Activated CD4-positive, alpha-beta T cell treated with anti-CD3 and anti-CD28 coated beads for 36 hours (primary cell): ENCODE measurements around the gene NR4A1. TPM values are rescaled to one million over a fixed set of nuclear protein-coding genes. Genes with fewer than 3 reads are reported as not detected.

Source experiments
- ATAC-seq: fragments of 200-7000 bp; cut with Tn5 transposase; one replicate; pipeline ENCODE4 v1.10.0; 2021; ENCODE audit warnings: mild to moderate bottlenecking, moderate library complexity
- CTCF ChIA-PET: fragments of 350-600 bp; sonication (Branson Sonifier 250); formaldehyde crosslinking; loops from one replicate; lab custom pipeline; 2021; ENCODE audit warnings: antibody characterized with exemption; lab: Charles Lee
- POLR2A ChIA-PET: fragments of 350-600 bp; sonication (Branson Sonifier 250); formaldehyde crosslinking; loops from one replicate; lab custom pipeline; 2021; ENCODE audit warnings: antibody characterized with exemption, inconsistent platforms; lab: Charles Lee
- DNase-seq: peaks from one replicate; pipeline ENCODE4 v3.0.0-alpha.2; 2020
- H3K27ac Mint-ChIP-seq: one replicate; pipeline ENCODE4 v1.8.0; 2021; ENCODE audit warnings: mixed read lengths
- H3K27me3 Mint-ChIP-seq: one replicate; pipeline ENCODE4 v1.8.0; 2021; ENCODE audit warnings: mixed read lengths
- H3K36me3 Mint-ChIP-seq: one replicate; pipeline ENCODE4 v1.8.0; 2021; ENCODE audit warnings: low read depth, mixed read lengths
- H3K4me1 Mint-ChIP-seq: one replicate; pipeline ENCODE4 v1.8.0; 2021; ENCODE audit warnings: mixed read lengths
- H3K4me3 Mint-ChIP-seq: one replicate; pipeline ENCODE4 v1.8.0; 2021; ENCODE audit warnings: mild to moderate bottlenecking, moderate library complexity, mixed read lengths
- H3K9me3 Mint-ChIP-seq: one replicate; pipeline ENCODE4 v1.8.0; 2021; ENCODE audit warnings: low read depth, mixed read lengths
- intact Hi-C, 2 experiments: fragments of 100-400 bp; cut with DNase I in 1 of 2; cut with micrococcal nuclease in 1 of 2; formaldehyde crosslinking; loops; one replicate each; pipeline versions ENCODE4 v1.14.2 to v1.15.1; 2022 to 2024; cut with DNase I, micrococcal nuclease
- total RNA-seq, 2 experiments: library from RNA; stranded (reverse); gene quantifications; one replicate each; pipeline ENCODE4 v1.2.3, GENCODE V29; 2021

NR4A1 gene
- total RNA-seq, 2 experiments from 2014 or later, result 69.4 to 72.8 TPM

DNA sequence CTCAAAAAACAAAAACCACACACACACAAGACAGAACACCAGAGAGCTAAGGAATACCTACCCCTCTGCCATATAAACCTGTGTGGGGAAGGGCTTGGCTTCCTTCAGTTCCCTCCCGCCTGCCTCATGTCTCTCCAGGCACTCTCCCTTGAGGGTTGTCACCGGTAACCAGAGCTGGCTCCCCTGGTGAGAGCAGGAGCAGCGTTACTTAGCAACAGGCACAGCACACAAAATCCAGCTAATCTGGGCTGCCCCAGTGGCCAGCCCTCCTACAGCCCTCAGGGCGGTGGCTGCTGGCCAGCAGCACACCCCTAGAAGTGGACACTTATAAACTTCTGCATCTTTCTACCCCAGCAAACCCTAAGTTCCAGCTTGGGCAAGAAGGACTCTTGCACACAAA is 21.6 kb upstream of the NR4A1 start:
- Mint-ChIP-seq H3K9me3 (no peaks in the 10 kb centered on the region), H3K4me3 (no peak overlapping the region), H3K27ac (no peak overlapping the region), H3K36me3 (no peaks in the 10 kb centered on the region), H3K4me1 (peaks cover 38% of the 10 kb centered on the region), H3K27me3 (no peaks in the 10 kb centered on the region)
- no peak for ATAC-seq
- ChIA-PET POLR2A (interaction anchor here (0.6 kb wide), 1 partner anchor 791 kb away, joined by 3 read pairs; the partner anchor contains the start of gene DAZAP2), CTCF (interaction anchor here (0.8 to 11.8 kb wide), 6 partner anchors 6 to 74 kb away, joined by 3 to 253 read pairs (median 10); partner anchors contain the start of gene ATG101)
- intact Hi-C loops, result loop anchor here in 1 of 2 experiments (10.0 kb wide), 2 partner anchors 605 to 975 kb away; partner anchors contain the start of genes EIF4B and SLC4A8
- no peak for DNase-seq

DNA sequence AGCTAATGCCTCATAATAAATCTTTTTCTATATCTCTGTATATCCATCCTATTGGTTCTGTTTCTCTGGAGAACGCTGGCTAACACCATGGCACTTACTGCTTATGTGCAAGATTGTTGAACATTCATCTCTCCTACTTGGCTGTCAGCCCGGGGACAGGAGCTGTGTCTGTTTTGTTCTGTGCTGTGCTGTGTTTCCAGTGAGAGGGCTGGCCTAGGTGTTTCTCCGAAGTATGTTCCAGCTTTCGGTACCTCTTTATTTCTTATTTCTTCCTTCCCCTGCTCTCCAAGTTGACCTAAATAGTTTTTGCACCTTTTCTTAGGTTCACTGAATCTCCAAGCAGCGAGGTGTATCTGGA is 18.8 kb upstream of the NR4A1 start:
- no peak for ATAC-seq
- Mint-ChIP-seq H3K27ac (peak overlapping the region; percentile 75), H3K4me3 (peak overlapping the region; percentile 70), H3K4me1 (peaks cover 40% of the 10 kb centered on the region), H3K9me3 (no peaks in the 10 kb centered on the region), H3K27me3 (no peaks in the 10 kb centered on the region), H3K36me3 (no peaks in the 10 kb centered on the region)
- ChIA-PET POLR2A (interaction anchor here (0.7 to 1.7 kb wide), 3 partner anchors 18 to 295 kb away, joined by 3 to 12 read pairs (median 10); partner anchors contain the start of genes ATG101 and NR4A1), CTCF (interaction anchor here (0.7 to 11.8 kb wide), 14 partner anchors 9 to 91 kb away, joined by 3 to 253 read pairs (median 6); partner anchors contain the start of genes ATG101 and NR4A1)
- peak; percentile 30 for DNase-seq
- intact Hi-C loops, result loop anchor here (1.0 to 10.0 kb wide), 3 partner anchors 19 to 972 kb away; partner anchors contain the start of genes ATG101 (in 1 of the 2), EIF4B (in 1 of the 2) and NR4A1 (in 1 of the 2)

DNA sequence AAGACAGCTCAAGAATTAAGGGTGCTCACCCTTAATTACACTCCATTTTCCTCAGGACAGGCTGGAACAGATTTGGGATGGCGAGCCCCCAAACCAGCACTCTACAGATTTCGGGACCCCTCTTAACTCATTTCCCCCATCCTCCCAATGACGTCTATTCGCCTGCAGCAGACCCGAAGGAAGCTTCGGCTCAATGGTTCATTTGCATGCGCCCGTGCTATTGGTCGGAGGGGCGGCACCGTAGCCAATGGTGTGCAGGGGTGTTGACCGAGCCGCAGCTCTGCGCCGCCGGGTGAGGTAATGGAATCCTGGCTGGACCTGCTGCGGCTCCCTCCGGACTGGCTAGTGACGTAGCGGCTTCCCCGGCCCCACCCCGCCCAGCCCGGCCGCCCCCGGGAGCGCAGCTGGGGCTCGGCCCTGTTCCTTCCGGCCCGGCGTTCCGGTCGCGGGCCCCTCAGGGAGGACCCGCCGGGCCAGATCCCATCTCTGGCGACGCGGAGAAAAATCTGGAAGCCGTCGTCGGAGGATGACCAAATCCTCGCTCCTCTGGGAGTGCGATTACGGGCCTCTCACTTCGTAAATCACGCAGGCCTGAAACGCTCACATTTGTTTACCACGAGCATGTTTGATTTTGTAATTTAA is 18.3 kb upstream of the NR4A1 start:
- DNase-seq (peak; percentile 95), ATAC-seq (peak; percentile 98)
- CTCF ChIA-PET, result interaction anchor here (0.7 to 11.8 kb wide), 14 partner anchors 10 to 91 kb away, joined by 3 to 253 read pairs (median 6); partner anchors contain the start of genes ATG101 and NR4A1
- H3K36me3 Mint-ChIP-seq, result no peaks in the 10 kb centered on the region
- peak overlapping the region; percentile 70 for H3K4me3 Mint-ChIP-seq
- POLR2A ChIA-PET, result interaction anchor here (0.6 to 1.7 kb wide), 5 partner anchors 18 to 295 kb away, joined by 3 to 12 read pairs (median 4); partner anchors contain the start of genes ATG101, NR4A1 and TAMALIN
- H3K4me1 Mint-ChIP-seq, result peaks cover 42% of the 10 kb centered on the region
- intact Hi-C loops, result loop anchor here (1.0 to 10.0 kb wide), 6 partner anchors 8 to 972 kb away; partner anchors contain the start of genes ATG101 (in 2 of the 2), NR4A1 (in 2 of the 2), ACVR1B (in 1 of the 2) and EIF4B (in 1 of the 2)
- H3K27ac Mint-ChIP-seq, result peak overlapping the region; percentile 84
- H3K9me3 Mint-ChIP-seq, result no peaks in the 10 kb centered on the region
- H3K27me3 Mint-ChIP-seq, result no peaks in the 10 kb centered on the region

DNA sequence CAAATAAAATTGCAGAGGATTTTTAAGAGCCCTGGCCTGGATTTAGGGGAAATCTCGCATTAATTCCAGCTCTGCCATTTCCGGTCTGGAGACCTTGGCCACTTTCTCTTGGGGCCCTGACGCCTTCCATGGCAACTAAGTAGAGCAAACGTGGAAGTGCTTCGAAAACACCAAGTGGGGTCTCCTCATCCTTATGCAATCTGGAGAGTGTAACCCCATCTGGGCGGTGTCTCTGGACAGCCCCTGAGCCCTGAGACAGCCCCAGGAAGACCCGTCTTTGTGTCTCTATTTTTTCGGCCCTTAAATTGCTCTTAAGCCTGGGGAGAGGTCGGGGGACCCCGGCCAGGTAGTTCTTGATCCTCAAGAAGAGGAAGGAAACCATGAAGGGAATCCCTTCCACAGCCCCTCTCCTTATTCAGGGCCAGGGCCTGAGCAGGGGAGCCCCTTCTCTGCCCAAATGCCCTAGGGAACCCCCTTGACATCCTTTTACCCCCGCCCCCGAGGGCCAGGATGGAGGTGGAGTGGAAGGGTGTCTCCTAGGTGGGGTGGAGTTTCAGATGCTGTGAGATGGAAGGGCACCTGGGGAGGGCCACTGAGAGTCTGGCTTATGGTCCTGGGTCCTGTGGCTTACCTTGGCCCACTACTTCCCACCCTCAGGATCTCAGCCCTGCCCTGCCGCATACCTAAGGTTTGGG is 17.6 kb upstream of the NR4A1 start:
- Mint-ChIP-seq H3K27ac (peak overlapping the region; percentile 84), H3K9me3 (no peaks in the 10 kb centered on the region), H3K4me3 (peak overlapping the region; percentile 70), H3K4me1 (peaks cover 47% of the 10 kb centered on the region), H3K36me3 (no peaks in the 10 kb centered on the region), H3K27me3 (no peaks in the 10 kb centered on the region)
- DNase-seq (no peak), ATAC-seq (no peak)
- intact Hi-C loops, result loop anchor here (1.0 to 10.0 kb wide), 6 partner anchors 8 to 971 kb away; partner anchors contain the start of genes ATG101 (in 2 of the 2), ACVR1B (in 1 of the 2), EIF4B (in 1 of the 2) and NR4A1 (in 1 of the 2)
- ChIA-PET CTCF (interaction anchor here (0.8 to 11.8 kb wide), 10 partner anchors 10 to 90 kb away, joined by 3 to 253 read pairs (median 6); partner anchors contain the start of gene ATG101), POLR2A (interaction anchor here (0.6 to 1.7 kb wide), 5 partner anchors 17 to 188 kb away, joined by 3 to 12 read pairs (median 4); partner anchors contain the start of genes ATG101, NR4A1 and TAMALIN)

DNA sequence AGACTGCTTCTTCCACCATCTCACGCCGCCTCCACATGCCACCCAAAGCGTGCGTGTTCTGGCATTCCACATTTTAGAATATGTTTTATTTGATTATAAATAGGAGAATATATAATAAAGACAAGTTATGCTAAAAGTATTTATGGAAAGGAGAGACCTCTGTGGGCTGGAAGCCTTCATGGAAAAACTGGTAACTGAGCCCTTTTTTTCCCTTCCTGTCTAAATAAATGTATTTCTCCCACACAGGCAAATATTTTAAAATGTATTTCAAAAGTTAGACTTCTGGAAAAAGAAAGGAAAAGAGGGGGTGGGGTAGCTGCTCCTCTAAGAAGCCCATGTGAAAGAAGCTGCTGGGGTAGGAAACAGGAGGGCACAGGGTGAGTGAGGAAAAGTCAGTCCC is 16.1 kb upstream of the NR4A1 start:
- DNase-seq, result no peak
- no peaks in the 10 kb centered on the region for H3K27me3 Mint-ChIP-seq
- no peaks in the 10 kb centered on the region for H3K9me3 Mint-ChIP-seq
- H3K4me1 Mint-ChIP-seq, result peaks cover 63% of the 10 kb centered on the region
- H3K4me3 Mint-ChIP-seq, result no peak overlapping the region
- CTCF ChIA-PET, result interaction anchor here (0.9 to 11.8 kb wide), 4 partner anchors 12 to 36 kb away, joined by 3 to 253 read pairs (median 64); partner anchors contain the start of gene ATG101
- ATAC-seq, result no peak
- intact Hi-C loops, result loop anchor here in 1 of 2 experiments (10.0 kb wide), 1 partner anchor 970 kb away; the partner anchor contains the start of gene EIF4B
- no peaks in the 10 kb centered on the region for H3K36me3 Mint-ChIP-seq
- POLR2A ChIA-PET, result no interaction called here
- H3K27ac Mint-ChIP-seq, result no peak overlapping the region

DNA sequence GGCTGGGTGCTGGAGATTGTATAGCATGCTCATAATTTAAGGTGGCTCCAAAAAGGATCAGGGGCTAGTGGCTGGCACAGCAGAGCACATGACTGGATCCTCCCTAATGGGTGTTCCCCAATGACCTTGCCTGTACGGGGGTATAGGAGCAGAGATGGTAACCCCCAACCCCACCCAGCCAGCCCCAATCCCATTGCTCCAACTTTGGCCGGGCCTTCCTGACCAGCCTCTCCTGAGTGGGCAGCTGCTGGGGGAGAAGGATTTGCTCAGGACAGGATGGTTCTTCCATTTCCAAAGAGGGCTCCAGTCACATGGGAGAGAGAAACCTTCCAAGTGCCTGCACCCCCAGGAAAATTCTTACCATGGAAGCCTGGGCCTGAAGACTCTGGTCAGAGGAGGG is 15.3 kb upstream of the NR4A1 start:
- Mint-ChIP-seq H3K27ac (peak overlapping the region; percentile 42), H3K36me3 (no peaks in the 10 kb centered on the region)
- ATAC-seq, result no peak

DNA sequence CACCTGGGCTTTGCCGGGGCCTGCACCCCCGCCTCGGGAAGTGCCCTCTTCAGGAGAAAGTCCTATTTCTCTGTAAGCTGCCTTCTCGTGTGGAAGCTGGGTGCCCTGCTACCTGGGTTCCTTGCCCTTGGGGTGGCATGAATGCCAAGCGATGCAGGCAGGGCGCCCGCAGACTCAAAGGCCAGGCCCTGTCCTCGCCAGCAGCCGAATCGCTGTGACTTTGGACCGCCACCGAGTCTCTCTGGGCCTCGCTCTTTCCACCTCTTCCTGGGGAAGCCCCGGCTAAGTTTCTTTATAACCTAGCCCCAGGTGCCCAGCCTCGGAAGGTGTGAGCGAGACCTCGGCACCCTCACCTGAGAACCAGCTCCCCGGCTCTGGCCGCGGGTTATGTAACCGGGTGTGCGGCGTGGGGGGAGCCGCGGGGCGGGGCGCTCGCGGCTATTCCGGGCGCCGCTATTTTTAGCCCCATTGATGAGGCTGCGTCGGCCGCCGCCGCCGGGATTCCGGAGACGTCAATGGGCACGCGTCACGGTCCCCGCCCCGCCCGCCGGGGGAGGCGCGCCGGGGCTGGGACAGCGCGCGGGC is 14.6 kb upstream of the NR4A1 start:
- peak; percentile 40 for ATAC-seq
- peak overlapping the region; percentile 67 for H3K4me3 Mint-ChIP-seq
- no peaks in the 10 kb centered on the region for H3K36me3 Mint-ChIP-seq
- H3K9me3 Mint-ChIP-seq, result no peaks in the 10 kb centered on the region
- intact Hi-C loops, result loop anchor here in 1 of 2 experiments (1.0 to 10.0 kb wide), 4 partner anchors 11 to 968 kb away; partner anchors contain the start of genes ATG101, EIF4B and NR4A1
- DNase-seq, result peak; percentile 87
- peaks cover 74% of the 10 kb centered on the region for H3K4me1 Mint-ChIP-seq
- H3K27me3 Mint-ChIP-seq, result no peaks in the 10 kb centered on the region
- no peak overlapping the region for H3K27ac Mint-ChIP-seq
- CTCF ChIA-PET, result interaction anchor here (0.7 to 11.0 kb wide), 4 partner anchors 13 to 86 kb away, joined by 3 to 124 read pairs (median 4); no protein-coding TSS in a partner anchor
- POLR2A ChIA-PET, result interaction anchor here (0.6 to 1.6 kb wide), 2 partner anchors 11 to 14 kb away, joined by 3 to 4 read pairs; no protein-coding TSS in a partner anchor

More for the DNA sequence above, 15.3 kb upstream of the NR4A1 start:
- Mint-ChIP-seq H3K27me3 (no peaks in the 10 kb centered on the region), H3K4me1 (peaks cover 70% of the 10 kb centered on the region), H3K9me3 (no peaks in the 10 kb centered on the region), H3K4me3 (peak overlapping the region; percentile 67)
- POLR2A ChIA-PET, result no interaction called here
- CTCF ChIA-PET, result interaction anchor here (11.0 kb wide), 1 partner anchor 13 kb away, joined by 124 read pairs; no protein-coding TSS in a partner anchor
- no peak for DNase-seq
- intact Hi-C loops, result loop anchor here in 1 of 2 experiments (10.0 kb wide), 1 partner anchor 969 kb away; the partner anchor contains the start of gene EIF4B

DNA sequence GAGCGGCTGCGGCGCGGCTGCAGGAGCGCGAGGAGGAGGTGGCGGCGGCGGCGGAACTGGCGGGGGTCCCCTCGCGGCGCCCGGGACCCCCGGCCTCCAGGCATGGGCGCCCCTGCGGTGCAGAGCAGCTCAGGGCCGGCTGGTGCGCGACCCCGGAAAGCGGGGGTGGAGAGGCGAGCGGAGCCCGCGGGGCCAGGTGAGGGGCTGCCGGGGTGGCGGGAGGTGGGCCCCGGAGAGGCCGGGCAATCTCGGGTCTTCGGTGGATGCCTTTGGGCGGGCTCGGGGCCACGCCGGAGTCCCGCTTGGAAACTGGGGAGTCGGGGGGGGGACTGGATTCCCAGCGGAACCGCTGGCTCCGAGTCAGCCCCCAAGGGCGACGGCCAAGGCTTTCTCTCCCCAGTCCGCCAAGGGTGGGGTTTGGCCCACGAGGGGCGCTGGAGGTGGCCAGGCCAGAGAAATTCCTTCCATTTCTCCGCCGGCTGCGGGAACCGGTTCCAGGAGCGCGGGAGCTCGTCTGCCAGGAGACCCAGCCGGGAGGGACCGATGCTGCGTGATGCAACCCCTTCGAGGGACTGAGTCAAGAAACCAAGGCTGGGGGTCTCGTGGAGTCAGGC is 13.9 kb upstream of the NR4A1 start:
- Mint-ChIP-seq H3K27me3 (no peaks in the 10 kb centered on the region), H3K9me3 (no peaks in the 10 kb centered on the region), H3K27ac (peak overlapping the region; percentile 49), H3K4me1 (peaks cover 77% of the 10 kb centered on the region), H3K4me3 (peak overlapping the region; percentile 75), H3K36me3 (peaks cover 4% of the 10 kb centered on the region)
- ChIA-PET CTCF (interaction anchor here (0.7 to 11.0 kb wide), 4 partner anchors 13 to 85 kb away, joined by 3 to 124 read pairs (median 4); no protein-coding TSS in a partner anchor), POLR2A (interaction anchor here (1.6 kb wide), 1 partner anchor 12 kb away, joined by 4 read pairs; no protein-coding TSS in a partner anchor)
- intact Hi-C loops, result loop anchor here in 1 of 2 experiments (1.0 to 10.0 kb wide), 4 partner anchors 12 to 967 kb away; partner anchors contain the start of genes ATG101, EIF4B and NR4A1
- DNase-seq, result peak; percentile 24
- ATAC-seq, result no peak

DNA sequence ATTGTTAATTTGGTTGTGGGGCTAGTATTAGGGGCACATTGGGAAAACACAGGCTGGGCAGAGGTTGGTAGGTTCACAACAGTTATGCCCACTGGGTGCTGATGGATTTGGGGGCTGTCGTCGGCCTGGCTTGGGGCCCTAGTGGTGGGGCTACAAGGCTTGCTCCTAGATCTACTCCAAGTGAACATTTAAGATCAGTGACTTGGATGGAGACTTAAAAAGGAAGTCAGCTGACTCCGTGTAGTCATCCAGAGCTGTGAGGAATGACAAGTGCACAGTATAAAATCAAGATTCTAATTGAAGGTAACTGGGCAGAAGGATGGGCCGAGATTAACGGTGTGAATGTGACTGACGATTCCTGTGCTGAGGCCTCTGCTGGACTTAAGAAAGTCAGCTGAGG is 12.8 kb upstream of the NR4A1 start:
- ChIA-PET POLR2A (no interaction called here), CTCF (interaction anchor here (0.8 to 11.0 kb wide), 8 partner anchors 9 to 44 kb away, joined by 3 to 124 read pairs (median 5); partner anchors contain the start of genes ATG101 and NR4A1)
- H3K9me3 Mint-ChIP-seq, result no peaks in the 10 kb centered on the region
- DNase-seq (no peak), ATAC-seq (peak; percentile 34)
- H3K4me3 Mint-ChIP-seq, result peak overlapping the region; percentile 75
- H3K4me1 Mint-ChIP-seq, result peaks cover 70% of the 10 kb centered on the region
- H3K27ac Mint-ChIP-seq, result peak overlapping the region; percentile 24
- peaks cover 4% of the 10 kb centered on the region for H3K36me3 Mint-ChIP-seq
- intact Hi-C loops, result loop anchor here in 1 of 2 experiments (10.0 kb wide), 1 partner anchor 966 kb away; the partner anchor contains the start of gene EIF4B
- no peaks in the 10 kb centered on the region for H3K27me3 Mint-ChIP-seq
